ENCODE data around the gene COPZ2. TPM values are rescaled to one million over a fixed set of nuclear protein-coding genes. Genes with fewer than 3 reads are reported as not detected.

The COPZ2 gene
- total RNA-seq, 1 donor from 2014 or later, result 57.6 TPM

DNA sequence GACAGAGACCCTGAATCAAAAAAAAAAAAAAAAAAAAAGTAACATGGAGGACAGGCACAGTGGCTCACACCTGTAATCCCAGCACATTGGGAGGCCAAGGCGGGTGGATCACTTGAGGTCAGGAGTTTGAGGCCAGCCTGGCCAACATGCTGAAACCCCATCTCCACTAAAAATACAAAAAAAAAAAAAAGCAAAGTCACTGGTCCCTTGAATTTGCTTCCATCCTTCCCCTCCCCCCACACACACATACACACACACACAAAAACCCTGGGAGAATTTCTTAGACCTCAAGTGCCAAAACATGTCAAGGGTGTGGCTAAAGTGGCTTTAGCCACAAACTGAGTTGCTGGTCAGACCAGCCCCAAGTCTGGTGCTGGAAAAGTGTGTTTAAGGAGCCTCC is 49.2 kb downstream of the COPZ2 start:
- DNase-seq (ENCODE audit: low read depth), result peak; percentile 82

DNA sequence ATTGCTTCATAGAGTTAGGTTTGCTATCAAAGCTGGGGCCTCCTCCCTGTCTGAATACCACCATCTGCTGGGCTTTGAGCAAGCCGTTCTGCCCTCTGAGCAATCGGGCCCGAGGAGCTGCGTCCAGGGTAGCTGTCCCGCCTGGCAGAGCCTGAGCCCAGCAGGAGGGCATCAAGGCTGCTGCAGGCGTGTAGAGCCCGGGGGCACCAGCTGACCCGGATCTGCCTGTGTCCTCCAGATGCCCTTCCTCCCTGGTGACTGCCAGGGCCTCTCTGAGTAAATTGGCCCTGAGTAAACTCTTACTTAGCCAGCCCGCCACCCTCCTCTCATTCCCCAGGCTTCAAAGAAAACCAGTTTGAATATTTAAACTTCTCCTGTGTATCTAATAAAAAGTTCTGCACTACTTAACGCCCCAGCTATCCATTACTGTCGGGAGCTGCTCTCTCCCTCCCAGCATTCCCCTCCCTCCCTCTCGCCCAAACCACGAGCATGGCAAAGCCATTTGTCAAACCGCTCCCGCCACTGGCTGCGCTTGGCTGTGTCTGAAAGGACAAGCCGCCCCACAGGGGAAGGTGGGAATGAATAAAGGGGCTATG is 50.3 kb downstream of the COPZ2 start:
- peak; percentile 78 for DNase-seq (ENCODE audit: low read depth)

DNA sequence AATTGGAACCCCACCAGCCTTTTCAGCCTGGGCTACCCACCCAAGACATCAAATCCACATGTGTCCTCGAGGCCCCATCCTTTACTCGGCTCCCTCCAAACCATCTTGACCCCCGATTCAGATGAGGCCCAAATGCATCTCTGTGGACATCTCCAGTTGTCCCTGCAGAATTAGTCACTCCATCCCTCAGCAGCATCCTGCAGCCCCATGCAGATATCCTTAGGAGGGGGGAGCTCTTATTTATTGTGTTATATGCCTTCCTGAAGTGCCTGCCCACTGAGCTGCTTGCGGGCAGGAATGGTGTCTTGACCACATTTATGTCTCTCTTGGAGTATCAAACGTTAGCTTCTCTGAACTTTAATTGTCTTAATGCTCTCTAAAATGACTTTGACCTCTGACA is 51.1 kb downstream of the COPZ2 start:
- no peak for DNase-seq (ENCODE audit: low read depth)

DNA sequence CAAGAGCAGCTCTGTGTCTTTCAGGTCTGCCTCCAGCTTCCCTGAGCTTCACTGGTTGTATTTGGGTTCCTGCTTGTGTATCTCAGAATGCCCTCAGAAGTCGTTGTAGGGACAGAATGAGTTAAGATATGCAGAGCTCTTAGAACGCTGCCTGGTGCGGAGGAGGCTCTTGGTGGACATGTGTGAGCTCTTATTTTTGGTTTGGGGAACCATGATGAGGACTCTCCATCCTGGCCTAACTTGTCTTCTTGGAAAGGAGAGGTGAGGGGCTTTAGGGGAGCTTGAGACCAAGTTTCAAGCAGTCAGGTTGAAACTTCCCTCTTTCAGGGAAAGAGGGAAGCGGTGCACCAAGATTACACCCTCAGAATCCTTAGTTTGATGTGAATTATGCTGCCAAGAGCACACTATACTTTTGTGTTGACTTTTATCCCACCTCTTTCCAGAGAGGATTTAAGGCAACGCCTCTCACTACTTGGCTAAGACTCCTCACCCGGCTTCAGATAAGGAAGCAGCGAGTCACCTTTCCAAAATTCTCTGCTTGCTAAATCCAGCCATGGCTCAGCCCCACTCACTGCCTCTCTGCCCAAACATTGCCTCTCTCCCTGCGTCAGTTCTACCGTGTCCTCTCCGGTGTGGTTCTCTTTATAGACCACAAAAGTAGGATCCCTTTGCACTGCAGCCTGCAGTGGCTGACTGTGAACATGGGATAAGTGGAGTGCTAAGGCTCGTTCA is 53.9 kb downstream of the COPZ2 start:
- peak; percentile 87 for DNase-seq (ENCODE audit: low read depth)

DNA sequence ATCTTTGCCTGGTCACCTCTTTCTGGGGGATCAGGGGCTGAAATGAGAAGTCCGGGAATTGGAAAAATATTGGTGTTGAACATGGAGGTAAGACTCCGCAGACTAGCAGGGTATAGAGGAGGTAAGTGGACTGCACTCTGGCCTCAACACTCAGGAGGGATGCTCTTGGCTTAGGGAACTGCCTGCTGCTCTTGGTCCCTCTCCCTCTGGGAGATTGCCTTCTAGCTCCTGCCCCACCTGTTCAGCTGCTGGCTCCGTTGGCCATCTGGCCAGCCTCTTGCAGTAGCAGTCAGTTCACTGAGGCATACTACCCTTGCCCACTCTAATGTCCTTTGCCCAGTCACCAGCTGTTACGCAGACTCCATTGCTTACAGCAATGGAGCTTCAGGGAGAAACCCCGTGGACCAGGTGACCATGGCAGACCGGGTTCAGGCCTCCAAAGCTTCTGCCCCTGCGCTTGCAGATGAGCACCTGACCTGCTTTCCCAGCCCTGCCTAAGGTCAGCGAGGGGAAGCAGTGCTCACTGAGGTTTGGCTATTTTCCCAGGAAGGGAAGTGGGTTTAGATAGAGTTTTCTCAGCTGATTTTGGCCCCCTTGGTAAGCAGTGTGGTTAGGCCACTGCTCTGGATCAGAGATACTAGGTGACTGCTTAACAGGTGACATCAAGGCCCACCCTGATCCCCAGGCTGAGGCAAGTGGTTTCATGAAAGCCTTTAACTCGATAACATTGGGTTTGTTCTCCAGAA is 54.8 kb downstream of the COPZ2 start:
- peak; percentile 78 for DNase-seq (ENCODE audit: low read depth)

DNA sequence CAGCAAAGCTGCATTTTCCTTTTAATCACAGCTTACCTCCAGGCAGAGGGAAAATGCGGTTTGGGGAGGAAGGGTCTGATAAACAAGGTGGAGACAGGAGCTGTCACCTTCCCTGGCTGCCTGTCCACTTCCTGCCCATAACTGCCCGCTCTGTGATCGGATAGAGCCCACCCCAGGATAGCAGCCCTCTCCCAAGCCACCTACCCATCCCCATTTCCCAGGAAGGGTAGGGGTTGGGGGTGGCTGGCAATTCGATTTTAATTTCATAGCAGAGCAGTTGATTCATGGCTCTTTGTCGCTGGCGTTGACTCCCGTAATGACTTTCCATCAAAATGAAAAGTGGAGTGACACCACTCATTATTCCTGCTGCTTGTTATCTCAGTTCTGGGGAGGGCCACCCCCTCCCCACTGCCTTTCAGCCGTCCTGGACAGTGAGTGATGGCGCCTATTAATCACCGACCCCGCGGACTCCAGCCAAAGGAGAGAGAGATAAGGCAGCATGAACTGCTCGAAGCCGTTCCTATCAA is 55.4 kb downstream of the COPZ2 start:
- DNase-seq (ENCODE audit: low read depth), result no peak

DNA sequence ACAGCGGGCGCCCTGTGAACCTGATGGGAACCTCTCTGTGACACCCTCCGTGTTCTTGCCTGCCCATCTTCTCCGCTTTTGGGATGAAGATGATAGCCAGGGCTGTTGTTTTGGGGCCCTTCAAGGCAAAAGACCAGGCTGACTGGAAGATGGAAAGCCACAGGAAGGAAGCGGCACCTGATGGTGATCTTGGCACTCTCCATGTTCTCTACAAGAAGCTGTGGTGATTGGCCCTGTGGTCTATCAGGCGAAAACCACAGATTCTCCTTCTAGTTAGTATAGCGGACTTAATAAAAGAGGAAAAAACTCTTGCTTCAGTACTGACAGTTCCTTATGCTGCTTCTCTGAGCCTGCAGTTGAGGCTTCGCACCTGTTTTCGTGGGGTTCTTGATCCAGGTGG is 56.1 kb downstream of the COPZ2 start:
- no peak for DNase-seq (ENCODE audit: low read depth)

DNA sequence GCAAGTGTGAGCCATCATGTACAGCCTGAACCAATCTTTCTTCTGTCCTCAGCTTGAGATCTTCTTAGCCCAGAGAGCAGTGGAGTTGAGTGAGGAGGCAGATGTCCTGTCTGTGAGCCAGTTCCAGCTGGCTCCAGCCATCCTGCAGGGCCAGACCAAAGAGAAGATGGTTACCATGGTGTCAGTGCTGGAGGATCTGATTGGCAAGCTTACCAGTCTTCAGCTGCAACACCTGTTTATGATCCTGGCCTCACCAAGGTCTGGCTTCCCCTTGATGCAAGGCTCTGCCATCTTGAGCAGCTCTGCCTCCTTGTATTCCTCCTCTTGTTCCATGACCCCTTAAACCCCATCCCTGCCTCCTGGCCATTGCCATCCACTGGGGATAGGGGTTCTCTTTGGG is 57.1 kb downstream of the COPZ2 start:
- DNase-seq (ENCODE audit: low read depth), result no peak

DNA sequence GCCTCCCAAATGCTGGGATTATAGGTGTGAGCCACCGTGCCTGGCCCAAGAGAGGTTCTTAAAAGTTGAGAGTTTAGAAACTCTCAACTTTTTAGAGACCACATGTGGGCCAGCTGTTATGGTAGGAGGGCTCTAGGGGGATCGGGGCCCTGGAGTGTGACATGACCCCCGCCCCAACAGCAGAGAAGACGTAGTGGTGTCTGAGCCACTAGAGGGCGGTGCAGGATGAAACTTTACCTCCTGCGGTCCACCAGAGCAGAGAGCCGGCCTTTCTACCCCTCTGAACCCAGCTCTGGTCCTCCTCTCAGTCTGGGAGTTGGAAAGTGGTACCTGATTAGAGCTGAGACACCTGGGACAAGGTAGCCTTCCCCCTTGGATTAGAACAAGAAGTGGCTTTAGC is 59.3 kb downstream of the COPZ2 start:
- peak; percentile 74 for DNase-seq (ENCODE audit: low read depth)

MicroRNAs within 50 kb of the gene (microRNA counts, 767-probe panel; counts per million panel counts)
- 6,626 counts per million, percentile 11 among the panel's probes with 10 or more counts for microRNA hsa-miR-152

Small RNA genes within 50 kb of the gene (microRNA-seq; reads per million reads assigned to microRNA genes)
- 438 reads per million, percentile 72 among the genes with 10 or more reads in this experiment for gene MIR152

Other genes starting within 250 kb of the COPZ2 start
- gene OSBPL7, start 216.0 kb downstream of the COPZ2 start, total RNA-seq, result 18.6 and 32.1 TPM in 2 replicates
- gene MRPL10, start 206.3 kb downstream of the COPZ2 start, total RNA-seq, result 53.4 and 53.6 TPM in 2 replicates
- 0.05 and 0.21 TPM in 2 replicates for gene LRRC46, start 206.1 kb downstream of the COPZ2 start, total RNA-seq
- gene SCRN2, start 196.5 kb downstream of the COPZ2 start, total RNA-seq, result 111 and 158 TPM in 2 replicates
- 0.05 and 0.16 TPM in 2 replicates for gene SP6, start 186.6 kb downstream of the COPZ2 start, total RNA-seq
- gene SP2, start 141.6 kb downstream of the COPZ2 start, total RNA-seq, result 1.8 and 3.1 TPM in 2 replicates
- gene PNPO, start 96.2 kb downstream of the COPZ2 start, total RNA-seq, result 29.3 and 43.5 TPM in 2 replicates
- not detected in 2 replicates for gene PRR15L, start 79.9 kb downstream of the COPZ2 start, total RNA-seq
- gene CDK5RAP3, start 66.7 kb downstream of the COPZ2 start, total RNA-seq, result 105 and 148 TPM in 2 replicates
- gene NFE2L1, start 10.6 kb upstream of the COPZ2 start, total RNA-seq, result 306 and 426 TPM in 2 replicates
- 66.4 and 67.2 TPM in 2 replicates for gene CBX1, start 63.7 kb upstream of the COPZ2 start, total RNA-seq
- 14.7 and 15.6 TPM in 2 replicates for gene SNX11, start 70.0 kb upstream of the COPZ2 start, total RNA-seq